Renal cortical epithelial cell (primary cell): ENCODE data around the gene PROM1. TPM values are rescaled to one million over a fixed set of nuclear protein-coding genes. Genes with fewer than 3 reads are reported as not detected.

Source experiments
- DNase-seq: peaks from one replicate; pipeline ENCODE4 v3.0.0-alpha.2; 2011; ENCODE audit warnings: low read depth
- total RNA-seq: library from RNA; depleted of rRNA; stranded (reverse); fragments of >200 nt; gene quantifications from 2 replicates; pipeline ENCODE4 v1.2.3, GENCODE V29; 2014

Gene PROM1
- total RNA-seq, 1 donor from 2014 or later = 98.4 TPM

DNA sequence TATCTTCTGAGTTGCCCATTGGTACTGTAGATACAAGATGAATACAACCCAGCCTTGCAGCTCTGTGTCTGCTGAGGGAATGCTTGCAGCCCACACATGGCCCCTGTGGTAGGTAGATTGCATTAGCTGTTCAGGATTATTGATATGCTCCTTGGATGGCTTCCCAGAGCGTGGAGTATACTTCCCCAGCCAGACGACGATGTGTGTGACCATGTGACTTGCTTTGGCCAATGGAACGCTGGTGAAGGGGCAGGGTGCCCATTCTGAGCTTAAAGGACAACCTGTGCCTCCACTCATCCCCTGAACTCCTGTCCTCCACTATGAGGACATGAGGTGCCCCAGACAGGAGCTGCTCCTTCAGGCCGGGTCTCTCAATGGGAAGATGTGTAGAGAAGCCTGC lies 96.9 kb downstream of the PROM1 start:
- DNase-seq = no peak

GRCh38 chr4:15983610-15984009 lies 100.2 kb downstream of the PROM1 start:
- DNase-seq = no peak

DNA sequence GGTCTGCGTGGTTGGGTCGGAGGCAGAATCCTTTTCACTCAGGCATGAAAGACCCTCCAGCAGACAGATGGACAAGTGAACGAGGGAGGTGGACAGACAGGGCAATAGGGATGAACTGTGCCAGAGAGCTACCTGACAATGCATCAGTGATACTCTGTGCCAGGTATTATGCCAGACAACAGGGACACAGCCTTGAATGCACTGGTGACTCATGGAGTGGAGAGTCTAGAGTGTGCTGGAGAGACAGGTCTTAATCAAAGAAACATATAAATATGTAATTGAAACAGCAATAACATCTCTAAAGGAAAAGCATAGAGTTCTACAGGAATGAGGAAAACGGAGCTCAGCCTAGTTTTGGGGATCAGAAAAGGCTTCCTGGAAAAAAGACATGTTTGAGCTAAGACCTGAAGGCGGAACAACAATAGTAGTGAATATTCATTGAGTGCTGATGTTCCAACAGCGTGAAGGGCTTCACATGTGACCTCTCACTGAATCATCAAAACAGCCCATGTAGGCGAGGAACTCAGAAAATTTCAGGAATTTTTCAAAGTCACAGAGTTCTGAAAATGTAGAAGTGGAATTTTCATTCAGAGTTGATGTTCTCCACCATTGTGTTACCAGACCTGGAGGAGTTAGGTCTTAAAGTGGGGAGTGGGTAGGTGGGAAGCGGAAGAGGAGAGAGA lies 100.8 kb downstream of the PROM1 start:
- DNase-seq = peak; percentile 68

GRCh38 chr4:15976456-15977447 lies 107.1 kb downstream of the PROM1 start:
- DNase-seq = peak; percentile 19

DNA sequence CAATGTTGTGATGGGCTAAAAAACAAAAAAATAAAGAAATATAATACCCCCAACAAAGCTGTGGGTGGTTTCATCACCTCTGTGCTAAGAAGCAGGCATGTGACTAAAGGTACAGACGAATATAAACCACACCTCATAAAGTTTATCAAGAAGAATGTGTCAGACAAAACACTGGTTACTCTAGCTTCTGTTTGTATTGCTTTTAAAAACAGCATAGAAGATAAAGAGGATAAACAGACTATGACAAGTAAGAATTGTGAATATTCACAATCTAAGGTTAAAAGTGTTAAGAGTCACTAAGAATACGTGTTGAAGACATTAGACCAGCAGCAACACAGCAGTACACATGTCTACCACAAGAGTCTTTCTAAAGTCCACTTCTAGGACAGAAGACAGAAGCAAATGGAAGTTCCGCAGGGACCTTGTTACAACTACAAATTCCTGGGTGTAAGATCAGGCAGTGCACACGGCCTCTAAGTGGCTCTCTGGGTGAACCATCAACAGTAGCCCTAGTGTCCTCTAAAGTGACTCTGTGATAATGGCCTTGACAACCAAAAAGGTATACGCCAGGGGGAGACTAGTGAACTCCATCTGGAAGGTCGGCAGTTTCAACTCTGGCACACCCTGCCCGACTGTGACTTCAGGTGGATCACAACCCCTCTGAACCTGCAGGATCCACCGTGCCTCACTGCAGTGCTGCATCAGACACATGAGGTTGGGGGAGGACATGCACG lies 112.6 kb downstream of the PROM1 start:
- DNase-seq = no peak

DNA sequence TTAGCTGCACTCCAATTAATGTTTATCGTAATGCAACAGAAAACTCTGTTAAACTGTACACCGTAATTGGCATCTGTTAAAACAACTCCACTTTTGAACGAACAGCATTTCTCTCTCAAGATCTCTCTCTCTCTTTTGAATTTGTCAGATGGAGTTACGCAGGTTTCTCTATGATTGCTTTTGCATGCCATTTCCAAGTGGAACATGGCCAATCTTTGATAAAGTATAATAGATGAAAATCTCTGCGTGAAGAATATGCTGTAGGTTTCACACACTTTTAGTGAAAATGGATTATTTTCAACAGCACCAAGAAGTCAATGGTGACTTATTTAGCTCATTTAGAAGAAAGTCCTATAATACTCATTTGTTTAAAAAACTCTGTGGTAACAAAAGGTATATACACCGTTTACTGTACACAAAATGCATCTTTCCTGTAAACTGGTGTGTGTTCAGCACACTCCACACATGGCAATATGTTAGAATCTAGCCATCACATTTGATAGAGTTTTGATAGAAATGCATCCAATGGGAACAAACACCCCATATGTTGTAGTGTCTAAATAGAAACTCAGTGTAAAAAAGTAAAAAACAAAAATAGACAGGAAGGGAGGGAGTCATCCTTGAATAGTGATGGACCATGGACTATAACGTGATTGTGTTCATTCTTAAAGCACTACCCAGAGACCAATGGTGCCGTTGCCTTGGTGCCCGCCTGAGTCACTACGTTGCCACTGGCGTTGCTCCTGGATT lies 115.1 kb downstream of the PROM1 start:
- DNase-seq = no peak

GRCh38 chr4:15965325-15965724 lies 118.5 kb downstream of the PROM1 start:
- DNase-seq = no peak

DNA sequence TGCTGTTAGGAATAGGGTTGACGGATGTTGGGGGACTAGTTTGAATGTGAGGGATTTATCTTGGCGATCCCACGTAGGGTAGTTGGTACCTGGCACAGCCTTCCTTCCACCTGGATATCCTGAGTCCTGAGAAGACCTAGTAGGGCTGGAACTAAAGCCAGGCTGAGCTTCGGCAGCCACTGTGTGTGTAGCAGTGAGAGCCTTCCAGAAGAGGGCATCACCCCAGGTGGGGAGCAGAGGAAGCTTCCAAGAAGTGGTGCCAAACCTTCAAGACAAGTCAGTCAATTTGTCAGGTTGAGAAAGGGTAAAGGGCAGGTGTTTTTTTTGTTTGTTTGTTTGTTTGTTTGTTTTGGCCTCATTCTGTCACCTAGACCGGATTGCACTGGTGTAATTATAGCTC lies 119.7 kb downstream of the PROM1 start:
- DNase-seq = no peak

GRCh38 chr4:15963576-15963975 lies 120.2 kb downstream of the PROM1 start:
- DNase-seq = no peak

DNA sequence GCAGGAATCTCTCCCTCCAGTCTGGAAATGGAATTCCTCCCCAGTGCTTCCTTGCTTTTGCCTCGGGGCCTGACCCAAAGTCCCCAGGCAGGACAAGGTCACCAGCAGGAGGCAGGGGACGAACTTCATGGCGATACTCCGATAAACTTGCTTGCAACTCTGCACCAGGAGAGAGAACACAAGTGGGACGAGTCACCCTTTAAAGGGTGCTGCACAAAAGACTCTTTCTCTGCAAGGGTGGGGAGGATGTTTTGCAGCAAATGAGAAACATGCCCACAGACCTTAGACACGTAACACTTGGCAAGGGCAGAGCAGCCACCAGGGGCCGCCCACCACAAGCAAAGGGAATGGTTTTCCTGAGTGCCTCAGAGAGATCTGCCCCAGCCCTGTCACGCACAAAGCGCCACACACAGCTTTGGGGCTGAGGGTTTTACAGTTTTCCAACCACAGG lies 120.8 kb downstream of the PROM1 start, which contains the start of gene FGFBP2:
TSS of gene FGFBP2 (minus strand) at position 175 of the 451 bp plus-strand sequence. CDS start at position 129, 46 bp downstream.
- DNase-seq = peak; percentile 35

- no peak for DNase-seq
Observed at GRCh38 chr4:15961781-15962510, 121.9 kb downstream of the PROM1 start.

DNA sequence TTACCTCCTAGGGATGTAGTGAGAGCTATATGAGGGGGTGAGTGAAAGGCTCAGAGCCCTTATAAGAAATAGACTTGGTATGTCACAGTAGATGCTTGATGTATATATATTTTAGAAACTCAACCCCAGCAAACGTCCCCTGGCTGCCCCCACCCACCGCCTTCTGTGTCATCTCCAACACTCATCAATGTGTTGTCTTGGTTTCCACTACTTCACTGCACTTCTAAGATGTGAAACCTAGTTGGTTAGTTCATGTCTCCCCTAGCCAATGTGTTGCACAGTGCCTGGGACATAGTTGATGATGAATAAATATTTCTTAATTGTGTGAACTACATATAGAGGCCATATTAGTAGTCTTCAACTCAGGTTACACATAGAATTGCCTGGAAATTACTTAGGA lies 125.3 kb downstream of the PROM1 start:
- DNase-seq = no peak

GRCh38 chr4:15956179-15956850 lies 127.5 kb downstream of the PROM1 start:
- DNase-seq = peak; percentile 72

DNA sequence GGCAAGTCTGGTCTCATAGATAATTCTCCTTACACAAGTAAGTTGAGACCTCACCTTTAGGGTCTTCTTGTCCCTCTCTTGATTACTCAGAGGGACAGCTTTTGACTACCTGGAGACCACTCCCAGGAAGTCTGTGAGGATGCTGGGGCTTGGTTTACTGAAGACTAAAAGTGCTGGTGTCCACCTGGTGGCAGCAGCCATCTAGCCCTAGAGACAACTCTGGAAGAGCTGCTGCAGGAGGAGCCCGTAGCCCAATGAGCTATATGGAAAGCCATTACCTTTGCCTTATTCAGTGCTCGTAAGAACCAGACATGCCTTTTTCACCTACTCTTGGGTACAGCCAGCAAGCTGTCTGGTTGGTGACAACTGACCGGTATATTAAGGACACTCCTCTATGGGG lies 128.2 kb downstream of the PROM1 start:
- DNase-seq = no peak

DNA sequence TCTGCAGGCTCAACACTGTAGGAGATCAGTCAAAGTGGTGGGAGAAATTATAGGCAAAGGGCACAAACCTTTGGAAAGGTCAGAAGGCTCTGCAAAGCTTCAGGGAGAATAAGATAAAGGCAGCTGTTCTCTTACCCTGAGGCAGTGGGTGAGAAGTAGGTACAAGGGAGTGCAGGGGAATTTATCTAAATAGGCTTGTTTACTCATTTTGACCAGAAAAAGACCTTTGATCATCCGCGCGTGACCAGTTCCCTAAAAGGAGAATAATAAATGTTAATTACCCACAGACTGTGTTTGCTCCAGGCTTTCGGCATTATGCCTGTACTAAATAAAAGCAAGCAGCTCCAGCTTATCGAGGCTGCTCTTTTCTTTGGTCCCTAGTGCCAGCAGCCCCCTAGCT lies 130.2 kb downstream of the PROM1 start:
- DNase-seq = peak; percentile 22

GRCh38 chr4:15951781-15952180 lies 132.0 kb downstream of the PROM1 start:
- no peak for DNase-seq

DNA sequence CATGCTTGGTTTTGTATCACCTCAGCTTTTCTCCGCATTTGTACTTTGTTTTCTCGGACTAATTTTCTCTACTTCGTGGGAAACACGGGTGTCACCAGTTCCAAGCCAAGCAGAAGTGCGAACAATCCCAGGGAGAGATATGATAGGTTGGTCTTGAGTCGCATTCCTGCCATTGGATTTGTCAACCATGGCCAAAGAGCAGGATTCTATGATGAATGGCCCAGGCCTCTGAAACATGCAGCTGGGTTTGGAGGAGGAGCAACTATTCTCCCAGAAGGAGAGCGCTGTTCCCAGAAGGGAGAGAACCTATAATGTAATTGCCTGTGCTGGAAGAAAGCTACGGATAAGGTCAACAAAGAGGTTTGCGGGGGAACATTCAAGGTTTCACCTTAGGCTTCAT lies 135.0 kb downstream of the PROM1 start:
- DNase-seq = no peak

DNA sequence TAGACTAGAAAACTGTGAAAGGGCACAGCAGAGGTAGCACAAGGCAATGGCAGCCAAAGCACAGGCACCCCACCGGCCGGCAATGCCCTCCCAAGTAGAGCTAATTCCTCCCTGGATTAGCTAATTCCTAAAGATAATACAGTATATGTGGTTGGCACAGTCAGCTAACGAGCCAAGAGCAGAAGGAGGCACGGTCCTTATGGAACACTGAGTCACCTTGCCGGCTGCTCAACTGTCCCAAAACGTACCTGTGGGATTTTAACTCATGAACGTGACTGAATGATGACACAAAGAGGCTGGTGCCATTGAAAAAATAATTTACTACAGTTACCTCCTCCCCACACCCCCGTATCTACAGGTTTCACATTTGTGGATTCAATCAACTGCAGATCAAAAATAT lies 136.1 kb downstream of the PROM1 start:
- DNase-seq = no peak

DNA sequence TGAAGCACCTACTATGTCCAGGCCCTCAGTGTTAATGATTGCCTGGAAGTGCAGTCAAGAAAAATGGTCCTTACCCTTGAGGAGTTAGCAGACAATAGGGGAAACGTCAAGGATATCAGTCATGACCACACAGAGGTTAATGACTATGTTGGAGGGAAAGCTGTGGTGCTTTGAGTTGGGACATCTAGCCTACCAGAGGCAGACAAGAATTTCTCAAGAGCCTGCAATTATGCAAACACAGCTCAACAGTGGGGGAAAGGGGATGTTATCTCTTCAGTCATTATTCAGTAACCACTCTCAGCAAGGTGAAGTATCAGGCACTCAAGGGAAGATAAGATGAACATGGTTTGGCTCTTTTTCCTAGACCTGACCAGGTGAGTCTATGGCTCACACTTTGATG lies 138.3 kb downstream of the PROM1 start:
- DNase-seq = peak; percentile 89

GRCh38 chr4:15944895-15945294 lies 138.9 kb downstream of the PROM1 start:
- no peak for DNase-seq
